IPS-18a (cell line): ENCODE measurements around the gene OPRM1.
"Not testable (repeated sequence)": the region's sequence is repeated elsewhere in the genome, so short reads cannot be mapped to it uniquely, and the experiment has no call there.

Experiments used
- H3K27ac ChIP-seq: one replicate; pipeline ENCODE4 v1.5.1; 2013; ENCODE audit warnings: low read length
- H3K27me3 ChIP-seq: one replicate; pipeline ENCODE4 v1.6.1; 2013; ENCODE audit warnings: mild to moderate bottlenecking, low read length; ENCODE audit not compliant: control insufficient read depth, insufficient read depth
- H3K36me3 ChIP-seq: one replicate; pipeline ENCODE4 v1.6.1; 2013; ENCODE audit warnings: low read depth, low read length; ENCODE audit not compliant: control insufficient read depth
- H3K4me1 ChIP-seq: one replicate; pipeline ENCODE4 v1.6.1; 2013; ENCODE audit warnings: low read depth, low read length; ENCODE audit not compliant: control insufficient read depth
- H3K4me3 ChIP-seq: one replicate; pipeline ENCODE4 v1.5.1; 2013; ENCODE audit warnings: low read length
- H3K9ac ChIP-seq: one replicate; pipeline ENCODE4 v1.6.1; 2013; ENCODE audit warnings: mild to moderate bottlenecking, low read length, moderate library complexity
- H3K9me3 ChIP-seq: one replicate; pipeline ENCODE4 v1.6.1; 2013; ENCODE audit warnings: low read depth, low read length; ENCODE audit not compliant: control insufficient read depth

Gene OPRM1

GRCh38 chr6:154053141-154053540 is 14.1 kb downstream of the OPRM1 start:
- no peak overlapping the region for H3K27ac ChIP-seq
- H3K4me3 ChIP-seq, result no peak overlapping the region
- no peaks in the 10 kb centered on the region for H3K27me3 ChIP-seq

GRCh38 chr6:154056536-154056935 is 17.5 kb downstream of the OPRM1 start:
- Histone ChIP-seq H3K4me1 (no peaks in the 10 kb centered on the region), H3K9me3 (no peaks in the 10 kb centered on the region), H3K4me3 (no peak overlapping the region), H3K27ac (no peak overlapping the region), H3K9ac (no peak overlapping the region), H3K36me3 (no peaks in the 10 kb centered on the region), H3K27me3 (no peaks in the 10 kb centered on the region)

More at GRCh38 chr6:154053141-154053540, 14.1 kb downstream of the OPRM1 start:
- Histone ChIP-seq H3K36me3 (no peaks in the 10 kb centered on the region), H3K9ac (no peak overlapping the region), H3K4me1 (no peaks in the 10 kb centered on the region), H3K9me3 (no peaks in the 10 kb centered on the region)

- Histone ChIP-seq H3K36me3 (no peaks in the 10 kb centered on the region), H3K27ac (no peak overlapping the region), H3K4me1 (no peaks in the 10 kb centered on the region), H3K9ac (no peak overlapping the region), H3K27me3 (no peaks in the 10 kb centered on the region), H3K4me3 (no peak overlapping the region), H3K9me3 (no peaks in the 10 kb centered on the region)
Measured at GRCh38 chr6:154057098-154057497, 18.1 kb downstream of the OPRM1 start.

- Histone ChIP-seq H3K4me3 (no peak overlapping the region), H3K9me3 (no peaks in the 10 kb centered on the region), H3K27ac (no peak overlapping the region), H3K9ac (no peak overlapping the region), H3K4me1 (no peaks in the 10 kb centered on the region), H3K36me3 (no peaks in the 10 kb centered on the region), H3K27me3 (no peaks in the 10 kb centered on the region)
Measured at GRCh38 chr6:154058963-154059680, 20.1 kb downstream of the OPRM1 start.

GRCh38 chr6:154060076-154060475 is 21.0 kb downstream of the OPRM1 start:
- Histone ChIP-seq H3K9me3 (no peaks in the 10 kb centered on the region), H3K36me3 (no peaks in the 10 kb centered on the region), H3K27ac (no peak overlapping the region), H3K4me1 (no peaks in the 10 kb centered on the region), H3K27me3 (no peaks in the 10 kb centered on the region), H3K9ac (no peak overlapping the region), H3K4me3 (no peak overlapping the region)

- no peaks in the 10 kb centered on the region for H3K36me3 ChIP-seq
- no peaks in the 10 kb centered on the region for H3K4me1 ChIP-seq
- H3K27me3 ChIP-seq, result no peaks in the 10 kb centered on the region
- H3K27ac ChIP-seq, result no peak overlapping the region
- no peak overlapping the region for H3K9ac ChIP-seq
- H3K4me3 ChIP-seq, result no peak overlapping the region
- H3K9me3 ChIP-seq, result no peaks in the 10 kb centered on the region
Measured at GRCh38 chr6:154070041-154070440, 31.0 kb downstream of the OPRM1 start.

- Histone ChIP-seq H3K4me3 (no peak overlapping the region), H3K9me3 (no peaks in the 10 kb centered on the region), H3K27me3 (no peaks in the 10 kb centered on the region), H3K36me3 (no peaks in the 10 kb centered on the region), H3K27ac (no peak overlapping the region), H3K4me1 (no peaks in the 10 kb centered on the region), H3K9ac (no peak overlapping the region)
Measured at GRCh38 chr6:154070657-154071056, 31.6 kb downstream of the OPRM1 start.

- Histone ChIP-seq H3K27ac (no peak overlapping the region), H3K4me1 (no peaks in the 10 kb centered on the region), H3K9ac (no peak overlapping the region), H3K36me3 (no peaks in the 10 kb centered on the region), H3K4me3 (no peak overlapping the region), H3K9me3 (no peaks in the 10 kb centered on the region), H3K27me3 (no peaks in the 10 kb centered on the region)
Measured at GRCh38 chr6:154071236-154071635, 32.2 kb downstream of the OPRM1 start.

- Histone ChIP-seq H3K27me3 (no peaks in the 10 kb centered on the region), H3K9me3 (no peaks in the 10 kb centered on the region), H3K36me3 (no peaks in the 10 kb centered on the region), H3K4me1 (no peaks in the 10 kb centered on the region), H3K4me3 (no peak overlapping the region), H3K27ac (no peak overlapping the region), H3K9ac (no peak overlapping the region)
Measured at GRCh38 chr6:154071711-154072110, 32.7 kb downstream of the OPRM1 start.

- H3K27me3 ChIP-seq, H3K36me3 ChIP-seq, H3K9ac ChIP-seq, H3K4me1 ChIP-seq, H3K9me3 ChIP-seq, H3K4me3 ChIP-seq, H3K27ac ChIP-seq: not testable (repeated sequence)
Measured at GRCh38 chr6:154078596-154078995, 39.6 kb downstream of the OPRM1 start.

GRCh38 chr6:154080461-154081189 is 41.6 kb downstream of the OPRM1 start:
- Histone ChIP-seq H3K27me3 (no peaks in the 10 kb centered on the region), H3K4me1 (no peaks in the 10 kb centered on the region), H3K27ac (no peak overlapping the region), H3K36me3 (no peaks in the 10 kb centered on the region), H3K4me3 (no peak overlapping the region), H3K9me3 (no peaks in the 10 kb centered on the region), H3K9ac (no peak overlapping the region)

GRCh38 chr6:154086510-154086909 is 47.5 kb downstream of the OPRM1 start:
- Histone ChIP-seq H3K36me3 (no peaks in the 10 kb centered on the region), H3K9ac (no peak overlapping the region), H3K27me3 (no peaks in the 10 kb centered on the region), H3K4me3 (no peak overlapping the region), H3K9me3 (no peaks in the 10 kb centered on the region), H3K4me1 (no peaks in the 10 kb centered on the region), H3K27ac (no peak overlapping the region)
